Hepatocyte (in vitro differentiated cells): ENCODE data around the gene MUC5AC.
"Not testable (repeated sequence)": the region's sequence is repeated elsewhere in the genome, so short reads cannot be mapped to it uniquely, and the experiment has no call there.

Experiments used
- CTCF ChIP-seq: fragments of 200-600 bp; sonication (generic); IDR thresholded peaks from 2 replicates; pipeline ENCODE4 v1.5.1; 2016; ENCODE audit warnings: antibody characterized with exemption, mild to moderate bottlenecking; ENCODE audit not compliant: poor library complexity
- EZH2 ChIP-seq: fragments of 200-600 bp; sonication (generic); IDR thresholded peaks from 2 replicates; pipeline ENCODE4 v1.6.1; 2016; ENCODE audit warnings: antibody characterized with exemption, mild to moderate bottlenecking, borderline replicate concordance

DNA sequence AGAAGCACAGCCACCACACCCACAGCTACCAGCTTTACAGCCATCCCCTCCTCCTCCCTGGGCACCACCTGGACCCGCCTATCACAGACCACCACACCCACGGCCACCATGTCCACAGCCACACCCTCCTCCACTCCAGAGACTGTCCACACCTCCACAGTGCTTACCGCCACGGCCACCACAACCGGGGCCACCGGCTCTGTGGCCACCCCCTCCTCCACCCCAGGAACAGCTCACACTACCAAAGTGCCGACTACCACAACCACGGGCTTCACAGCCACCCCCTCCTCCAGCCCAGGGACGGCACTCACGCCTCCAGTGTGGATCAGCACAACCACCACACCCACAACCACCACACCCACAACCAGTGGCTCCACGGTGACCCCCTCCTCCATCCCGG lies 92.7 kb downstream of the MUC5AC start:
- TF ChIP-seq CTCF, EZH2: not testable (repeated sequence)
